Fibroblast of skin of left quadriceps (primary cell): ENCODE results near the gene PALM3.

Experiments
- DNase-seq, 2 experiments: peaks; one replicate each; pipeline ENCODE4 v3.0.0-alpha.2; 2013; ENCODE audit warnings: low read depth in 2 of 2

PALM3 gene

GRCh38 chr19:14061751-14062557, at the start of gene PALM3:
PALM3 (minus strand) TSS chr19:14062076; CDS start chr19:14061980, 96 bp downstream.
- DNase-seq, result no peak

GRCh38 chr19:14111486-14111885, 49.6 kb upstream of the PALM3 start:
- DNase-seq, result no peak

- DNase-seq, result no peak
Measured at GRCh38 chr19:14110650-14111049, 48.8 kb upstream of the PALM3 start.

GRCh38 chr19:14107581-14108461, 45.9 kb upstream of the PALM3 start:
- DNase-seq, result no peak

- no peak for DNase-seq
Measured at GRCh38 chr19:14106840-14107239, 45.0 kb upstream of the PALM3 start.

GRCh38 chr19:14105680-14106079, 43.8 kb upstream of the PALM3 start:
- no peak for DNase-seq

- DNase-seq, result no peak
Measured at GRCh38 chr19:14103310-14103709, 41.4 kb upstream of the PALM3 start.

GRCh38 chr19:14102756-14103155, 40.9 kb upstream of the PALM3 start:
- no peak for DNase-seq

GRCh38 chr19:14102102-14102696, 40.3 kb upstream of the PALM3 start:
- no peak for DNase-seq

GRCh38 chr19:14101003-14101545, 39.2 kb upstream of the PALM3 start:
- no peak for DNase-seq

- DNase-seq, result no peak
Measured at GRCh38 chr19:14097532-14098151, 35.8 kb upstream of the PALM3 start.

- no peak for DNase-seq
Measured at GRCh38 chr19:14096272-14096992, 34.6 kb upstream of the PALM3 start.

GRCh38 chr19:14094854-14095253, 33.0 kb upstream of the PALM3 start:
- no peak for DNase-seq

- DNase-seq, result no peak
Measured at GRCh38 chr19:14093117-14093823, 31.4 kb upstream of the PALM3 start.

- DNase-seq, result no peak
Measured at GRCh38 chr19:14091813-14092462, 30.1 kb upstream of the PALM3 start.

GRCh38 chr19:14091081-14091812, 29.4 kb upstream of the PALM3 start:
- DNase-seq, result peak; percentile 29 to 36

GRCh38 chr19:14090509-14091080, 28.7 kb upstream of the PALM3 start, which contains the start of gene SAMD1:
SAMD1 (minus strand) TSS chr19:14090751.
- DNase-seq, result peak; percentile 84 to 86

GRCh38 chr19:14089662-14090508, 28.0 kb upstream of the PALM3 start:
- peak; percentile 23 to 25 for DNase-seq
